ENCODE measurements around the gene TSHB.

DNA sequence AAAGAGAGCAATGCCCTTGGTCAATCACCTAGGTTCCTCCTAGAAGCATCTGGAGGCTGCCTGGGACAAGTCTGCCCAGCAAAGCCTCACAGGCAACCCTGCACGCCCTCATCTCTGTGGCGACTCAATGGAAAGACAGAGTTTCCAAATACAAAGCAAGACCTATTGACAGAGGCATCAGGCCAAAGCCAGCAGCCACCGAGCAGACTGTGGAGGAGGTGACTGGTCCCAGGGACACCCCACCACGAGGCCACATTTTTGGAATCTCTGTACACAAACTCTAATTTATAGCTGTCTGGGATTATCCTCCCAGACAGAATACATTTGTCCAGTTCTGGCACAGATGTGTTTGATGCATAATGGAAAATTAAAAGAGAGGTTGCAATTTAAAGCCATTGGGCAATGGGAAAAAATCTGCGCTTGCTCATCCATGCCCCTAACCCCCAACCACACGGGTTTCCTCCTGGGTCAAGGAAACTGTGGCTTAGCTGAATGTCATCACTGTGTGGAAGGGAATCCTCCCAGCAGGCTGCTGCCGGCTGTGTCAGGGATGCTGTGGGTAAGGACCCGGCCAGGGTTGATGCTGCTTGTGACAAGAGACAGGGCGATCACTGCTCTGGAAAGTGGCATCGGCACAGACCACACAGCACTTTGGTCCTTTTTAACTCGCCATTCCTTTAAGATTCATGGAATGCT lies 45.4 kb downstream of the TSHB start:
- TF ChIP-seq, protein P1, sequence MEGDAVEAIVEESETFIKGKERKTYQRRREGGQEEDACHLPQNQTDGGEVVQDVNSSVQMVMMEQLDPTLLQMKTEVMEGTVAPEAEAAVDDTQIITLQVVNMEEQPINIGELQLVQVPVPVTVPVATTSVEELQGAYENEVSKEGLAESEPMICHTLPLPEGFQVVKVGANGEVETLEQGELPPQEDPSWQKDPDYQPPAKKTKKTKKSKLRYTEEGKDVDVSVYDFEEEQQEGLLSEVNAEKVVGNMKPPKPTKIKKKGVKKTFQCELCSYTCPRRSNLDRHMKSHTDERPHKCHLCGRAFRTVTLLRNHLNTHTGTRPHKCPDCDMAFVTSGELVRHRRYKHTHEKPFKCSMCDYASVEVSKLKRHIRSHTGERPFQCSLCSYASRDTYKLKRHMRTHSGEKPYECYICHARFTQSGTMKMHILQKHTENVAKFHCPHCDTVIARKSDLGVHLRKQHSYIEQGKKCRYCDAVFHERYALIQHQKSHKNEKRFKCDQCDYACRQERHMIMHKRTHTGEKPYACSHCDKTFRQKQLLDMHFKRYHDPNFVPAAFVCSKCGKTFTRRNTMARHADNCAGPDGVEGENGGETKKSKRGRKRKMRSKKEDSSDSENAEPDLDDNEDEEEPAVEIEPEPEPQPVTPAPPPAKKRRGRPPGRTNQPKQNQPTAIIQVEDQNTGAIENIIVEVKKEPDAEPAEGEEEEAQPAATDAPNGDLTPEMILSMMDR (IDR thresholded peaks at IDR 0.05 in 4 of 5, conservative IDR thresholded peaks at IDR 0.05 in 1 of 5), result no peak
- no peak for TF ChIP-seq POLR2A (IDR thresholded peaks at IDR 0.05)

Data from gastrocnemius medialis (tissue), 4 donors.